HEK293 (cell line): ENCODE measurements around the gene MOSPD3.

Experiments
- CTCF ChIA-PET: fragments of 350-600 bp; formaldehyde crosslinking; extraction: SDS; loops from one replicate; lab custom pipeline; 2021; ENCODE audit warnings: antibody characterized with exemption; lab: Yijun Ruan, JAX
- POLR2A ChIA-PET: fragments of 300-600 bp; formaldehyde crosslinking; extraction: SDS; loops from one replicate; lab custom pipeline; 2020; ENCODE audit warnings: antibody characterized with exemption, inconsistent platforms; lab: Yijun Ruan, JAX
- H3K27ac ChIP-seq: fragments of 200-500 bp; sonication (Bioruptor generic); 2 replicates; pipeline ENCODE4 v1.5.1; 2014; ENCODE audit warnings: low read depth, low read length, control low read depth, inconsistent platforms; ENCODE audit errors: extremely low read depth
- H3K36me3 ChIP-seq, 2 experiments: fragments of 200-500 bp in 1 of 2; sonication (Bioruptor generic) in 1 of 2; 1 replicate in 1 of 2; 2 replicates in 1 of 2; pipeline ENCODE4 v1.5.1; 2014 to 2017; ENCODE audit warnings: inconsistent platforms in 2 of 2, low read length in 2 of 2; ENCODE audit not compliant: control insufficient read depth in 2 of 2, insufficient read depth in 1 of 2
- H3K4me1 ChIP-seq: fragments of 200-500 bp; sonication (Bioruptor generic); 2 replicates; pipeline ENCODE4 v1.5.1; 2014; ENCODE audit warnings: mild to moderate bottlenecking, low read length, inconsistent platforms; ENCODE audit not compliant: control insufficient read depth, insufficient read depth
- H3K4me3 ChIP-seq: 2 replicates; pipeline ENCODE4 v1.5.1; 2011; ENCODE audit warnings: low read depth, mild to moderate bottlenecking, control low read depth, low read length, moderate library complexity
- H3K9me3 ChIP-seq: fragments of 200-500 bp; sonication (Bioruptor generic); 2 replicates; pipeline ENCODE4 v1.5.1; 2014; ENCODE audit warnings: low read depth, low read length, inconsistent platforms; ENCODE audit not compliant: control insufficient read depth, insufficient read depth
- BCL11B ChIP-seq: fragments of 450-650 bp; formaldehyde crosslinking; IDR thresholded peaks from 2 replicates; pipeline ENCODE4 v1.5.1; 2016; ENCODE audit warnings: low read depth, missing biosample characterization, missing genetic modification characterization
- CTCF ChIP-seq: fragments of 450-650 bp; formaldehyde crosslinking; IDR thresholded peaks from 2 replicates; pipeline ENCODE4 v1.5.1; 2016; ENCODE audit warnings: missing biosample characterization, missing genetic modification characterization
- GLIS1 ChIP-seq: fragments of 450-650 bp; formaldehyde crosslinking; IDR thresholded peaks from 2 replicates; pipeline ENCODE4 v1.5.1; 2016; ENCODE audit warnings: missing biosample characterization, missing genetic modification characterization
- GLIS2 ChIP-seq: fragments of 450-650 bp; formaldehyde crosslinking; IDR thresholded peaks from 2 replicates; pipeline ENCODE4 v1.5.1; 2016; ENCODE audit warnings: missing biosample characterization, missing genetic modification characterization
- HIC1 ChIP-seq: fragments of 450-650 bp; formaldehyde crosslinking; IDR thresholded peaks from 2 replicates; pipeline ENCODE4 v1.5.1; 2016; ENCODE audit warnings: missing biosample characterization, missing genetic modification characterization
- IKZF3 ChIP-seq: fragments of 450-650 bp; IDR thresholded peaks from 2 replicates; pipeline ENCODE4 v1.5.0; 2018; ENCODE audit warnings: missing biosample characterization, mild to moderate bottlenecking, missing genetic modification characterization, moderate library complexity
- KLF1 ChIP-seq: fragments of 450-650 bp; formaldehyde crosslinking; IDR thresholded peaks from 2 replicates; pipeline ENCODE4 v1.5.1; 2016; ENCODE audit warnings: missing biosample characterization, missing genetic modification characterization
- PRDM4 ChIP-seq: fragments of 450-650 bp; formaldehyde crosslinking; IDR thresholded peaks from 2 replicates; pipeline ENCODE4 v1.5.1; 2017; ENCODE audit warnings: missing biosample characterization, missing genetic modification characterization
- SCRT2 ChIP-seq: fragments of 450-650 bp; formaldehyde crosslinking; IDR thresholded peaks from 2 replicates; pipeline ENCODE4 v1.5.1; 2016; ENCODE audit warnings: missing biosample characterization, missing genetic modification characterization
- SP2 ChIP-seq: fragments of 450-650 bp; formaldehyde crosslinking; IDR thresholded peaks from 2 replicates; pipeline ENCODE4 v1.5.1; 2016; ENCODE audit warnings: missing biosample characterization, missing genetic modification characterization
- SP3 ChIP-seq: fragments of 450-650 bp; formaldehyde crosslinking; IDR thresholded peaks from 2 replicates; pipeline ENCODE4 v1.5.1; 2016; ENCODE audit warnings: missing biosample characterization, missing genetic modification characterization
- ZBTB20 ChIP-seq: fragments of 450-650 bp; formaldehyde crosslinking; IDR thresholded peaks from 2 replicates; pipeline ENCODE4 v1.5.1; 2016; ENCODE audit warnings: missing biosample characterization, missing genetic modification characterization
- ZBTB8A ChIP-seq: fragments of 450-650 bp; formaldehyde crosslinking; IDR thresholded peaks from 2 replicates; pipeline ENCODE4 v1.5.1; 2016; ENCODE audit warnings: missing biosample characterization, missing genetic modification characterization
- ZIC2 ChIP-seq: fragments of 450-650 bp; formaldehyde crosslinking; IDR thresholded peaks from 2 replicates; pipeline ENCODE4 v1.5.1; 2016; ENCODE audit warnings: missing biosample characterization, missing genetic modification characterization
- ZNF16 ChIP-seq: fragments of 450-650 bp; formaldehyde crosslinking; IDR thresholded peaks from 2 replicates; pipeline ENCODE4 v1.5.1; 2016; ENCODE audit warnings: low read depth, missing biosample characterization, missing genetic modification characterization
- ZNF221 ChIP-seq: fragments of 450-650 bp; formaldehyde crosslinking; IDR thresholded peaks from 2 replicates; pipeline ENCODE4 v1.5.1; 2017; ENCODE audit warnings: missing biosample characterization, missing genetic modification characterization, borderline replicate concordance
- ZNF274 ChIP-seq, 2 experiments: fragments of 200-500 bp in 1 of 2; fragments of 450-650 bp in 1 of 2; sonication (Bioruptor generic) in 1 of 2; formaldehyde crosslinking in 1 of 2; IDR thresholded peaks; 2 replicates each; pipeline versions ENCODE4 v1.5.1 to v1.6.1; 2014 to 2016; ENCODE audit warnings: borderline replicate concordance in 1 of 2, inconsistent platforms in 1 of 2, low read length in 1 of 2, missing biosample characterization in 1 of 2, missing genetic modification characterization in 1 of 2
- ZNF341 ChIP-seq: fragments of 450-650 bp; formaldehyde crosslinking; IDR thresholded peaks from 2 replicates; pipeline ENCODE4; 2016; ENCODE audit warnings: low read depth, missing biosample characterization, missing genetic modification characterization
- ZNF366 ChIP-seq: fragments of 450-650 bp; formaldehyde crosslinking; conservative IDR thresholded peaks from 2 replicates; pipeline ENCODE4 v1.5.1; 2016; ENCODE audit warnings: missing biosample characterization, missing genetic modification characterization
- ZNF600 ChIP-seq: fragments of 450-650 bp; formaldehyde crosslinking; IDR thresholded peaks from 2 replicates; pipeline ENCODE4 v1.5.1; 2016; ENCODE audit warnings: missing biosample characterization, missing genetic modification characterization
- ZNF704 ChIP-seq: fragments of 450-650 bp; formaldehyde crosslinking; IDR thresholded peaks from 2 replicates; pipeline ENCODE4 v1.5.1; 2016; ENCODE audit warnings: missing biosample characterization, missing genetic modification characterization

MOSPD3 gene

GRCh38 chr7:100570954-100571828 lies 41.1 kb upstream of the MOSPD3 start (continued):
- TF ChIP-seq HIC1 (tag by site-specific recombination) (peak; percentile 52), ZNF704 (tag by site-specific recombination) (no peak), ZNF600 (tag by site-specific recombination) (peak; percentile 54; the same call in 1 of the 2 replicates), SCRT2 (tag by site-specific recombination) (no peak), GLIS2 (peak; percentile 81), SP2 (tag by site-specific recombination) (peak; percentile 52), IKZF3 (tag by site-specific recombination) (peak; percentile 42; the same call in 1 of the 2 replicates), SP3 (tag by site-specific recombination) (peak; percentile 57), ZNF341 (tag by site-specific recombination) (peak; percentile 73), KLF1 (tag by site-specific recombination) (peak; percentile 52), ZNF366 (tag by site-specific recombination) (peak; percentile 34), ZIC2 (tag by site-specific recombination) (peak; percentile 48), ZNF221 (tag by site-specific recombination) (no peak)
- TF ChIP-seq, all 188 proteins: peak for 21

GRCh38 chr7:100571829-100572116 lies 40.6 kb upstream of the MOSPD3 start:
- TF ChIP-seq ZNF16 (tag by site-specific recombination) (no peak), ZNF274 (IDR thresholded peaks at IDR 0.05; ENCODE audit: low read length) (no peak), ZNF274 (tag by site-specific recombination; IDR thresholded peaks at IDR 0.05; ENCODE audit: borderline replicate concordance) (no peak), GLIS1 (tag by site-specific recombination) (peak; percentile 5; the same call in 1 of the 2 replicates)
- Histone ChIP-seq H3K4me3 (no peak overlapping the region), H3K9me3 (no peaks in the 10 kb centered on the region), H3K36me3 (peaks cover 0 to 16% of the 10 kb centered on the region in 2 experiments; a peak in 1 of 3 replicates), H3K4me1 (peaks cover 2% of the 10 kb centered on the region; the same call in 1 of the 2 replicates), H3K27ac (no peak overlapping the region)
- ChIA-PET POLR2A (interaction anchor here (1.1 to 1.9 kb wide), 5 partner anchors 10 to 135 kb away, joined by 3 to 30 read pairs (median 5); partner anchors contain the start of genes FBXO24, LRCH4, MOSPD3 and POP7), CTCF (interaction anchor here (1.2 to 1.4 kb wide), 3 partner anchors 11 to 119 kb away, joined by 4 to 8 read pairs (median 6); no protein-coding TSS in a partner anchor)

GRCh38 chr7:100572281-100572948 lies 39.9 kb upstream of the MOSPD3 start:
- ChIA-PET CTCF (interaction anchor here (1.5 kb wide), 1 partner anchor 9 kb away, joined by 6 read pairs; no protein-coding TSS in a partner anchor), POLR2A (interaction anchor here (0.6 to 1.7 kb wide), 3 partner anchors 8 to 14 kb away, joined by 3 to 10 read pairs (median 3); partner anchors contain the start of genes FBXO24 and LRCH4)
- no peaks in the 10 kb centered on the region for H3K9me3 ChIP-seq
- H3K36me3 ChIP-seq = peaks cover 0 to 16% of the 10 kb centered on the region in 2 experiments; a peak in 1 of 3 replicates
- peaks cover 2% of the 10 kb centered on the region; the same call in 1 of the 2 replicates for H3K4me1 ChIP-seq
- no peak overlapping the region for H3K4me3 ChIP-seq
- H3K27ac ChIP-seq = no peak overlapping the region
- TF ChIP-seq ZBTB20 = peak; percentile 16; the same call in 1 of the 2 replicates
- 0 out of 2 replicates have a peak, but pooled peaks have one; percentile 19 for TF ChIP-seq BCL11B (tag by site-specific recombination)
- TF ChIP-seq PRDM4 (tag by site-specific recombination) = peak; percentile 97
- TF ChIP-seq CTCF (tag by site-specific recombination) = 0 out of 2 replicates have a peak, but pooled peaks have one; percentile 8
- TF ChIP-seq ZNF600 (tag by site-specific recombination) = no peak
- TF ChIP-seq ZBTB8A (tag by site-specific recombination) = no peak
- 0 out of 2 replicates have a peak, but pooled peaks have one; percentile 9 for TF ChIP-seq GLIS2
